Hepatocyte (in vitro differentiated cells): ENCODE results near the gene IKZF1.

Experiments
- CTCF ChIP-seq: fragments of 200-600 bp; sonication (generic); IDR thresholded peaks from 2 replicates; pipeline ENCODE4 v1.5.1; 2016; ENCODE audit warnings: antibody characterized with exemption, mild to moderate bottlenecking; ENCODE audit not compliant: poor library complexity
- EZH2 ChIP-seq: fragments of 200-600 bp; sonication (generic); IDR thresholded peaks from 2 replicates; pipeline ENCODE4 v1.6.1; 2016; ENCODE audit warnings: antibody characterized with exemption, mild to moderate bottlenecking, borderline replicate concordance

DNA sequence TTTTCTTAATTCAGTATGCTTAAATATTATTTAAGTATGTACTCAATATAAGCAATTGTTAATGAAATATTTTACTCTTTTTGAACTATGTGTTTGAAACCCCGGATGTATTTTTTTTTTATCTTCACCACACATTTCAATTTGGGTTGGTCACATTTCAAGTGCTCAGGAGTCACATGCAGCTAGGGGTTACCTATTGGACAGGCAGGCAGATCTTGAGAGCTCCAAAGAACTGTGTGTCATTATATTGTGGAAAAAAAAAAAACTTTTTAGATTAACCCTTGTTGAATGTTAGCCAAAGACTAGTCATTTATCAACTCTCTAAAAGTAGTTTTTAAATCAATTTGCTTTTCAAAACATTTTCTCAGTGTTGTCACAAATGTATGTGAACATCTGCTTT, 37.2 kb downstream of the IKZF1 start:
- TF ChIP-seq CTCF (no peak), EZH2 (no peak)
